ENCODE measurements around the gene CARD9. TPM values are rescaled to one million over a fixed set of nuclear protein-coding genes. Genes with fewer than 3 reads are reported as not detected.

The CARD9 gene, protein sequence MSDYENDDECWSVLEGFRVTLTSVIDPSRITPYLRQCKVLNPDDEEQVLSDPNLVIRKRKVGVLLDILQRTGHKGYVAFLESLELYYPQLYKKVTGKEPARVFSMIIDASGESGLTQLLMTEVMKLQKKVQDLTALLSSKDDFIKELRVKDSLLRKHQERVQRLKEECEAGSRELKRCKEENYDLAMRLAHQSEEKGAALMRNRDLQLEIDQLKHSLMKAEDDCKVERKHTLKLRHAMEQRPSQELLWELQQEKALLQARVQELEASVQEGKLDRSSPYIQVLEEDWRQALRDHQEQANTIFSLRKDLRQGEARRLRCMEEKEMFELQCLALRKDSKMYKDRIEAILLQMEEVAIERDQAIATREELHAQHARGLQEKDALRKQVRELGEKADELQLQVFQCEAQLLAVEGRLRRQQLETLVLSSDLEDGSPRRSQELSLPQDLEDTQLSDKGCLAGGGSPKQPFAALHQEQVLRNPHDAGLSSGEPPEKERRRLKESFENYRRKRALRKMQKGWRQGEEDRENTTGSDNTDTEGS
- total RNA-seq: 2.9 and 3.2 TPM in 2 replicates

GRCh38 chr9:136373300-136374182, at the start of gene CARD9:
TSS of gene CARD9 (minus strand) at chr9:136373669. CDS start at chr9:136372078, 1,591 bp downstream.

DNA sequence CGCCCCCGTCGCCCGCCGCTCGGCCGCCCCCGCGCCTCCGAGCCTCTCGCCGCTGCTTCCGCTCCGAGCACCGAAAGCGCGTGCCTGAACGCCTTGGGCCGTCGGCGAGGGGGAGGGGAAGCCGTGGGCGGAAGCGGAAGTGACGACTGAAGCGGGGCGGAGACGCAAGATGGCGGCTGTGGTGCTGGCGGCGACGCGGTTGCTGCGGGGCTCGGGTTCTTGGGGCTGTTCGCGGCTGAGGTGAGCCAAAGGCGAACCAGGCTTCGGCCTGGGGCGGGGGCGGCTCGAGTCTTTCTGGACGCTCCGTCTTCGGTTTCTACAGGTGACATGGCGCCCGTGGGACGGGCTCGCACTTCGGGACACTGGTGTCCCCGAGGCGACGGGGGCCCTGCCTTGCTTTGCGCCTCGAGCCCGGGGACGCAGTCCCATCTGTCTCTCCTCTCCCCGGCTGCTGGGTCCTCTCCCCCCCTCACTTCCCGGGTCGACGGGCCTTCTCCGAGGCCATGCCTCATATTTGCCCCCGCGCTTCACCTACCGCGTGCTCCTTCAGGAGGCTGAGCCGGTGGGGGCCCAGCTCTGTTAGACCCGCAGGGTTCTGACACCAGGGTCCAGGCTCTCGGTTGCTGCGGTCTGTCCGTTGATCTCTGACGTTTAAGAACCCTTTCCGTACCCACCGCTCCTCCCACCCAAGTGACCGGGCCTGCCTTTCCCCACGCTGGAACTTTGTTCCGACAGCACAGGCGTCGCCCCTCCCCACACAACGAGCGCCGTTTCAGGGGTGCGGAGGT, 37.2 kb upstream of the CARD9 start, which contains the start of the genes ENTR1 and PMPCA:
TSS of gene ENTR1 (minus strand) at position 115 of the 788 bp plus-strand sequence. CDS start 217 bp downstream, outside the sequence.
TSS of gene PMPCA (plus strand) at position 159 of the 788 bp plus-strand sequence. CDS start at position 170, 11 bp downstream.

DNA sequence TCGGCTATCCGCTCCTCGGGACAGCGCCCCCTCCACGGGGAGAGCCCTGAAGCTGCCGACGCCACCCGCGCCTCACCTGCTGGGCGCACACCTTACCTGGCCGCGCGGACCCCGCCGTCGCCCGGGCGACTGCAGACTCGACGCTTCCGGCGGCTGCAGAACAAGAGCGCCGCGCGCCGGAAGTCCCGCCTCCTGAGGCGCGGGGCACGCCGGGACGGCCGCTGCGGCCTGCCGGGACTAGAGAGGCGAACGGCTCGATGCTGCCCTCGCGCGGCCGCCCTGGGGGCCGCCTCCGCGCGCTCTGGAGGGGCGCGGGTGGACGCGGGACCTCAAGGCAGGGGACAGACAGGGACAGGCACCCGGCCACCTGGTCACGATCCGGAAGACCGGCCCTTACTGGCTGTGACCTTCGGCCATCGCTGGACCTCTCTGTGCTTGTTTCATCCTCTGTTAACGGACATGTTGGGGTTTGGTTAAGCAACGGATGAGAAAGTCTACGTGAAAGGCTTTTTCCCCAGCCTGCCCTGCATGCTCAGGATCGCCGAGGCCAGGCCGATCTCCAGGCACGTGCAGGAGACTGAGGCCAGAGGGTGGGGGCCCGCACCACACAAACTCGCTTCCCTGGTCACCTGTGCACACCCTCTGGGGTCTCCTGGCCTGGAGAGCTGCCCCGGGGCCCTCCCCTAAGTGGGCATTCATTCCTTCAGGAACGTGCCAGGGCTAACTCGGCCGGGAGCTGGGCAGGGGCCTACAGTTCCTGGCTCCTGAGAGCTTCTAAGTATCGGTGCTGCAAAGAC, 26.8 kb upstream of the CARD9 start, which contains the start of gene SNAPC4:
TSS of gene SNAPC4 (minus strand) at position 133 of the 797 bp plus-strand sequence. CDS start 1,742 bp downstream, outside the sequence.

GRCh38 chr9:136363106-136363948, 10.1 kb downstream of the CARD9 start, which contains the start of gene DNLZ:
TSS of gene DNLZ (minus strand) at chr9:136363744. CDS start at chr9:136363714, 30 bp downstream.

DNA sequence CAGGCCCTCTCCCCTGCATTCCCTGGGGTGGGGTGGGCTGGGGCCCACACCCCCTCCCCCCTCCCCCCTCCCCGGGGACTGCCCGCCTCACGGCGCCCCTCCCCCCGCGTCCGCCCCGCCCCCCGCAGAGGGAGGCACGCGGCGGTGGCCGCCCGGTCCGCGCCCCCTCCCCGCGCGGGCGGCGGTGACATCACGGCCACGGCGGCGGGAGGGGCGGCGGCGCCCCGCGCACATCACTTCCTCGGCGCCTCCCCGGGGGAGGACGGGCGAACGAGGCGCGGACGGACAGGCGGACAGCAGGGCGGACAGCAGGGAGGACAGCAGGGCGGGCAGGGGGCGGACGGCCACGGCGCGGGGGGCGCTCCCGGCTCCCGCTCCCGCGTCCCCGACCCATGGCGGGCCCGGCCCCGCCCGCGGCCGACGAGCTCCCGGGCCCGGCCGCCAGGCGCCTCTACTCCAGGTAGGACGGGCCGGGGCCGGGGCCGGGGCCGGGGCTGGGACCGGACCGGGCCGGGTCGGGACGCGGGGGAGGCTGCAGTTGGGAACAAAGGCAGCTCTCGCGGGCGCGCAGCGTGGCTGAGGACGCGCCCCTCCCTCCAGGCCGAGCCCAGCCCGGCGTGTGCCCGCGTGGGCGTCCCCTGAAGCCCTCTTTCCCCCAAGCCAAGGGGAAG, 46.0 kb downstream of the CARD9 start, which contains the start of gene GPSM1:
TSS of gene GPSM1 (plus strand) at position 236 of the 671 bp plus-strand sequence. CDS start at position 393, 157 bp downstream.

Other genes starting within 250 kb of the CARD9 start
- gene LHX3, start 168.5 kb downstream of the CARD9 start, total RNA-seq: not detected in 2 replicates
- 10.9 and 11.5 TPM in 2 replicates for gene QSOX2, start 127.9 kb downstream of the CARD9 start, total RNA-seq
- gene CCDC187, start 69.6 kb downstream of the CARD9 start, total RNA-seq: not detected in 2 replicates
- 74.6 and 85.5 TPM in 2 replicates for gene GPSM1, start 46.1 kb downstream of the CARD9 start, total RNA-seq
- 6.0 and 8.8 TPM in 2 replicates for gene DNLZ, start 9.9 kb downstream of the CARD9 start, total RNA-seq
- gene SNAPC4, start 26.5 kb upstream of the CARD9 start, total RNA-seq: 9.0 and 9.1 TPM in 2 replicates
- gene ENTR1, start 36.9 kb upstream of the CARD9 start, total RNA-seq: 26.2 and 33.1 TPM in 2 replicates
- gene PMPCA, start 37.0 kb upstream of the CARD9 start, total RNA-seq: 36.7 and 37.3 TPM in 2 replicates
- 11.9 and 13.1 TPM in 2 replicates for gene INPP5E, start 66.2 kb upstream of the CARD9 start, total RNA-seq
- gene SEC16A, start 109.4 kb upstream of the CARD9 start, total RNA-seq: 43.7 and 53.5 TPM in 2 replicates
- 8.4 and 15.1 TPM in 2 replicates for gene NOTCH1, start 172.4 kb upstream of the CARD9 start, total RNA-seq